SHP77 (cell line): ENCODE results near the gene LILRB3.
"Not testable (repeated sequence)": the region's sequence is repeated elsewhere in the genome, so short reads cannot be mapped to it uniquely, and the experiment has no call there.

Source experiments
- DNase-seq, 2 experiments: peaks; one replicate each; lab custom pipeline; 2025; lab: John Stamatoyannopoulos, UW

The LILRB3 gene

GRCh38 chr19:54242646-54243045 lies 19.8 kb upstream of the LILRB3 start, which contains the start of gene LILRA6:
Gene LILRA6, minus strand, starts transcription at chr19:54242790.
- DNase-seq: not testable (repeated sequence)

- DNase-seq: not testable (repeated sequence)
Observed at GRCh38 chr19:54242234-54242633, 19.4 kb upstream of the LILRB3 start.

- not testable (repeated sequence) for DNase-seq
Observed at GRCh38 chr19:54240372-54241336, 17.8 kb upstream of the LILRB3 start.

- not testable (repeated sequence) for DNase-seq
Observed at GRCh38 chr19:54239491-54240371, 16.9 kb upstream of the LILRB3 start.

- no peak for DNase-seq
Observed at GRCh38 chr19:54233941-54234340, 11.1 kb upstream of the LILRB3 start.

- peak; percentile 58 to 73 for DNase-seq
Observed at GRCh38 chr19:54231077-54231931, 8.5 kb upstream of the LILRB3 start.

GRCh38 chr19:54230031-54230430 lies 7.2 kb upstream of the LILRB3 start:
- DNase-seq: no peak

GRCh38 chr19:54229146-54229545 lies 6.3 kb upstream of the LILRB3 start:
- no peak for DNase-seq

- not testable (repeated sequence) for DNase-seq
Observed at GRCh38 chr19:54224619-54225018, 1.8 kb upstream of the LILRB3 start.

- not testable (repeated sequence) for DNase-seq
Observed at GRCh38 chr19:54223937-54224281, 1.1 kb upstream of the LILRB3 start.

GRCh38 chr19:54223277-54223936 lies 600 bp upstream of the LILRB3 start:
- not testable (repeated sequence) for DNase-seq

- not testable (repeated sequence) for DNase-seq
Observed at GRCh38 chr19:54221947-54222346, 860 bp downstream of the LILRB3 start.

- DNase-seq: not testable (repeated sequence)
Observed at GRCh38 chr19:54219702-54220101, 3.1 kb downstream of the LILRB3 start.

GRCh38 chr19:54218960-54219661 lies 3.7 kb downstream of the LILRB3 start:
- DNase-seq: no peak

GRCh38 chr19:54218259-54218658 lies 4.5 kb downstream of the LILRB3 start:
- no peak for DNase-seq

- DNase-seq: not testable (repeated sequence)
Observed at GRCh38 chr19:54217517-54218247, 5.1 kb downstream of the LILRB3 start.

GRCh38 chr19:54216869-54217268 lies 5.9 kb downstream of the LILRB3 start:
- no peak for DNase-seq

- DNase-seq: not testable (repeated sequence)
Observed at GRCh38 chr19:54214734-54215133, 8.1 kb downstream of the LILRB3 start.

- DNase-seq: not testable (repeated sequence)
Observed at GRCh38 chr19:54214217-54214616, 8.6 kb downstream of the LILRB3 start.

GRCh38 chr19:54211235-54211634 lies 11.6 kb downstream of the LILRB3 start:
- DNase-seq: no peak
